ENCODE data around the gene LEMD1.

Gene LEMD1

GRCh38 chr1:205359771-205360565, 61.9 kb downstream of the LEMD1 start:
- TF ChIP-seq JUND (IDR thresholded peaks at IDR 0.05; ENCODE audit: low read depth), result no peak
- in situ Hi-C loops (cut with HindIII; ENCODE audit: low pct_unique_long_range_greater_than_20kb, low sequenced_read_pairs), result no loop called here
- DNase-seq (ENCODE audit: low read depth in 1 of 2, low spot score in 1 of 2), result no peak

- in situ Hi-C loops (cut with HindIII; ENCODE audit: low pct_unique_long_range_greater_than_20kb, low sequenced_read_pairs), result no loop called here
- TF ChIP-seq JUND (IDR thresholded peaks at IDR 0.05; ENCODE audit: low read depth), result no peak
- no peak for DNase-seq (ENCODE audit: low read depth in 1 of 2, low spot score in 1 of 2)
These were observed 63.3 kb downstream of the LEMD1 start for GRCh38 chr1:205358579-205358978.

DNA sequence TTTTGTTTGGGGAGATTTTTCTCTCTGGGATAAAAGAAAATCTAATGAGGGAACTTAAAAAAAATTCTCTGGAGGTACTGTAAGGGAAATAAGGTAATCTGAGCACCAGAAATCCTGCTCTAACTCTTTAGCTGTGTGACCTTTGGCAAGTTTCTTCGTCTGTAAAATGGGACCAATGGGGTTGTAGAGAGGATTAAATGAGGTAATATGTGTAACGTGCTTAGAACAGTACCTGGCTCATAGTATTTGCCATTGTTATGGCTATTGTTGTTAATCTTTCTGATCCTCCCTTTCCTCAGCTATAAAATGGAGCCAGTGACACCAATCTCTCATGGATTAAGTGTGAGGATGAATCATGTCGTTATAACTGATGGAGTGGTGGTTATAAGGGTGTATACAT, 64.3 kb downstream of the LEMD1 start:
- no peak for TF ChIP-seq JUND (IDR thresholded peaks at IDR 0.05; ENCODE audit: low read depth)
- no peak for DNase-seq (ENCODE audit: low read depth in 1 of 2, low spot score in 1 of 2)
- in situ Hi-C loops (cut with HindIII; ENCODE audit: low pct_unique_long_range_greater_than_20kb, low sequenced_read_pairs), result no loop called here

GRCh38 chr1:205356440-205357139, 65.3 kb downstream of the LEMD1 start, which contains the start of gene KLHDC8A:
KLHDC8A (minus strand) TSS chr1:205356922; CDS start chr1:205343604, 13,318 bp downstream.
- TF ChIP-seq JUND (IDR thresholded peaks at IDR 0.05; ENCODE audit: low read depth), result no peak
- no peak for DNase-seq (ENCODE audit: low read depth in 1 of 2, low spot score in 1 of 2)
- in situ Hi-C loops (cut with HindIII; ENCODE audit: low pct_unique_long_range_greater_than_20kb, low sequenced_read_pairs), result no loop called here

DNA sequence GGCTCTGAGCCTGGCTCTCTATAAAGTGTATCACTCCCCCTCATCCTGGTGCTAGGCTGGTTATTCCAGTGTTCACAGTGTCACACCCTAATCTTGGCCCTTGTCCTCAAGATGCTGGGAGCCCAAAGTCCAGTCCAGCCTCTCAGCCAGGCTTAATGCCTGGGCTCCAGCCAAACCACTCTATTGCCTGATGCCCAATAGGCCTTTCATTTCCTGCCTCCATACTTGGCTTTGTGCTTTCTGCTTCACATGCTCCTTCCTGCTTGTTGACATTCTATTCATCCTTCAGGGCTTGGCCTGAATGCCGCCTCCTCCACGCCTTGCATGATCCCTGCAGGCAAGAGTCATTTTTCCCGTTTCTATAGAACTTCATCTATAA, 66.8 kb downstream of the LEMD1 start:
- in situ Hi-C loops (cut with HindIII; ENCODE audit: low pct_unique_long_range_greater_than_20kb, low sequenced_read_pairs), result no loop called here
- peak in 1 of 2 experiments; percentile 72 for DNase-seq (ENCODE audit: low read depth in 1 of 2, low spot score in 1 of 2)
- no peak for TF ChIP-seq JUND (IDR thresholded peaks at IDR 0.05; ENCODE audit: low read depth)

DNA sequence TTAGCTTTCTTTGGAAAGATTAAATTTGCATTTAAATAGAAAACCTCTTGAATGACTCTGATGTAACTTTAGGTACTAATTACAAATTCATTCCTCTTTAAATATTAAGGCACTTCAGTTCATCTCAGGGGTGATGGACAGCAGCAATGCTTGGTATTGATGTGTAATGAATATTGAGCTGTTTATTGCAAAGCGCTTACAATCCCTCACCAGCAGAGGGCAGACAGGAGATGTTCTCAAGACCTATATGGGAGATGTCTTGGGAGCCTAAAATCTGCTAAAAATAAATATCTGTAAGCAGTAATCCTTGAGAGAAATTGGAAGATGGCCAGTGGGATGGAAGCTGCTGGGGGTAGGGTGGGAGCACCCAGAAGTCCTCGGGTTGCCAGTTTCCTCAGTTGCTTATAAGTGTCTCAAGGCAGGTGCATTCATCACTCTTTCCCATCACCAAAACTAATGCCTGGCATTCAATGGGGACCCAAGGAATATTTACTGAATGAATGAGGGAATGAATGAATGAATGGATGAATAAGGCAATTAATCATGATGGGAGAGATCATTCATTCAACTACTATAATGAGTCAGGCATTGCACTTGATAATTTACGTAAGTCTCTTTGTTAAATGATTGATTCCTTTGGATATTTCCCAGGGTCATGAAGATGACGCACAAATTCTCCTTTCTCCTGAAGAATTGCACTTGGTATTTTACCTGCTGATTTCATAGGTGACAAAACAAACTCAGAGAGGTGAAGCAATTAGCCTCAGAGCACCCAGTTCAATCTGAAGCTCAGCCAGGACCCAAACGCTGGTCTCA, 67.4 kb downstream of the LEMD1 start:
- TF ChIP-seq JUND (IDR thresholded peaks at IDR 0.05; ENCODE audit: low read depth), result no peak
- in situ Hi-C loops (cut with HindIII; ENCODE audit: low pct_unique_long_range_greater_than_20kb, low sequenced_read_pairs), result no loop called here
- peak in 1 of 2 experiments; percentile 87 for DNase-seq (ENCODE audit: low read depth in 1 of 2, low spot score in 1 of 2)

DNA sequence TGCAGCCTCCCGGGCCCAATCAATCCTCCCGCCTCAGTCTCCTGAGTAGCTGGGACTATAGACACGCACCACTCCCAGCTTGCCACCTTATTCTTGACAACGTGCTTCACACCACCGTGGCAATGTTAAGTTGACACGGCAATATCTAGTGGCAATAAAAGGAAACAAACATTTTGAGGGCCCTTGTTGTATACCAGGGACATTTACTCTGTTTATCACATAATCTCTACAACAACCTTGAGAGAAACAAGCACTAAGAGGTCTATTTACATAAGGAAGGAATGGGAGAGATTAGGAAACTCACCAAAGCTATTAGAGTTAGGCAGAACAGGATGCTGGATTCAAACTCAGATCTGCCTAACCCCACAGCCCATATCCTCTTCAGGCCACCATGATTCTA, 68.2 kb downstream of the LEMD1 start:
- peak in 1 of 2 experiments; percentile 38 for DNase-seq (ENCODE audit: low read depth in 1 of 2, low spot score in 1 of 2)
- TF ChIP-seq JUND (IDR thresholded peaks at IDR 0.05; ENCODE audit: low read depth), result no peak
- in situ Hi-C loops (cut with HindIII; ENCODE audit: low pct_unique_long_range_greater_than_20kb, low sequenced_read_pairs), result no loop called here

DNA sequence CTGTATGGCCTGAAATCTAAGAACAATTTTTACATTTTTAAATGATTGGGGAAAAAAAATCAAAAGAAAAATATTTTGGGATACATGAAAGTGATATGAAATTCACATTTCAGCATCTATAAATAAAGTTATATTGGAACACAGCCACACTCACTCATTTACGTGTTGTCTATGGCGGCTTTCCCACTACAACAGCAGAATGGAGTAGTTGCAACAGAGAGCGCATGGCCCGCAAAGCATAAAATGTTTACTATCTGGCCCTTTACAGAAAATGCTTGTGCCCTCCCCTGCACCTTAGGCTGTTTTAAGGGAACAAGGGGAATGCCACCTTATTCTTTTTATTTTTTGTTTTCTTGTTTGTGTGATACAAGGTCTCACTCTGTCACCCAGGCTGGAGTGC, 68.7 kb downstream of the LEMD1 start:
- no peak for TF ChIP-seq JUND (IDR thresholded peaks at IDR 0.05; ENCODE audit: low read depth)
- in situ Hi-C loops (cut with HindIII; ENCODE audit: low pct_unique_long_range_greater_than_20kb, low sequenced_read_pairs), result no loop called here
- DNase-seq (ENCODE audit: low read depth in 1 of 2, low spot score in 1 of 2), result no peak

- in situ Hi-C loops (cut with HindIII; ENCODE audit: low pct_unique_long_range_greater_than_20kb, low sequenced_read_pairs), result no loop called here
- no peak for DNase-seq (ENCODE audit: low read depth in 1 of 2, low spot score in 1 of 2)
- TF ChIP-seq JUND (IDR thresholded peaks at IDR 0.05; ENCODE audit: low read depth), result no peak
These were observed 69.7 kb downstream of the LEMD1 start for GRCh38 chr1:205351984-205352713.

GRCh38 chr1:205350691-205351141, 71.1 kb downstream of the LEMD1 start:
- in situ Hi-C loops (cut with HindIII; ENCODE audit: low pct_unique_long_range_greater_than_20kb, low sequenced_read_pairs), result no loop called here
- no peak for DNase-seq (ENCODE audit: low read depth in 1 of 2, low spot score in 1 of 2)
- TF ChIP-seq JUND (IDR thresholded peaks at IDR 0.05; ENCODE audit: low read depth), result no peak

GRCh38 chr1:205350124-205350523, 71.7 kb downstream of the LEMD1 start:
- DNase-seq (ENCODE audit: low read depth in 1 of 2, low spot score in 1 of 2), result no peak
- TF ChIP-seq JUND (IDR thresholded peaks at IDR 0.05; ENCODE audit: low read depth), result no peak
- in situ Hi-C loops (cut with HindIII; ENCODE audit: low pct_unique_long_range_greater_than_20kb, low sequenced_read_pairs), result no loop called here
